Measurements from ENCODE around the gene WDR31.

DNA sequence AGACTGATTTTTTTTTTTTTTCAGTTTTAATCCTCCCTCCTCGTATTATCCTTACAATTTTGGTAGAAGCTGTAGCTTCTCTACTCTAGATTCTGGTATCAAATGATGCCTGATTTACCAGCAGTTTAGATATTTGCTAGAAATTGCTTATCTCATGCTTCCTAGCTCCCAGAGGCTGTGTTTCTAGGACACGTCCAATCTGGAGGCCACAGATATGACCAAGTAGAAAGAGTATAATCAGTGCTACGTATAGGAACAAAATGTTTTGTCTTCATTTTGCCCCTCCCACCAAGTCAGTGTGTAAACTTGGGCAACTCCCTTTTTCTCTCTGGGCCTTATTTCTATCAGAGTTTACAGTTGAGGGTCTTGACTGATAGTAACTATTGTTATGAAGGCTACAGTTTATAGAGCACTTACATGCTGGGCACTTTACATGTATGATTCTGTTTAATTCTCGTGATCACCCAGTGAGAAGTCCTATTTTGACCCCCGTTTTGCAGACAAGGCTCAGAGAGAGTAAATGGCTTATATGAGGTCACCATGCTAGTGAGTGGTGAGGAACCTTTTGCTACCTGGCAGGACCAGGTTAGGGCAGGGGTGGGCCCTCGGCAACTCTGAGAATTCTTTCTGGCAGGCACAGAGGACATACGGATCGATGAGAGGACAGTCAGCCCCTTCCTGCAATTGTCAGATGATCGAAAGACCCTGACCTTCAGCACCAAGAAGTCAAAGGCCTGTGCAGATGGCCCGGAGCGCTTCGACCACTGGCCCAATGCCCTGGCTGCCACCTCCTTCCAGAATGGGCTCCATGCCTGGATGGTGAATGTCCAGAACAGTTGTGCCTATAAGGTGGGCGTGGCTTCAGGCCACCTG, 29.1 kb upstream of the WDR31 start:
- TF ChIP-seq EZH2 (IDR thresholded peaks at IDR 0.05; ENCODE audit: insufficient read depth, low read length) (no peak), CTCF (IDR thresholded peaks at IDR 0.05; ENCODE audit: insufficient read depth, low read depth, low read length) (no peak)

Data from astrocyte (in vitro differentiated cells and primary cell).